Activated naive CD4-positive, alpha-beta T cell treated with anti-CD3 and anti-CD28 coated beads, Interleukin-2, amount 50 U/mL, for 24 hours (primary cell): ENCODE data around the gene ZNF223.

Experiments
- H3K27ac Mint-ChIP-seq: one replicate; pipeline ENCODE4 v1.8.0; 2021; ENCODE audit warnings: mild to moderate bottlenecking, mixed read lengths
- H3K27me3 Mint-ChIP-seq: one replicate; pipeline ENCODE4 v1.8.0; 2021; ENCODE audit warnings: mixed read lengths
- H3K36me3 Mint-ChIP-seq: one replicate; pipeline ENCODE4 v1.8.0; 2021; ENCODE audit warnings: mixed read lengths
- H3K4me1 Mint-ChIP-seq: one replicate; pipeline ENCODE4 v1.8.0; 2021; ENCODE audit warnings: mixed read lengths
- H3K4me3 Mint-ChIP-seq: one replicate; pipeline ENCODE4 v1.8.0; 2021; ENCODE audit warnings: mild to moderate bottlenecking, mixed read lengths
- H3K9me3 Mint-ChIP-seq: one replicate; pipeline ENCODE4 v1.8.0; 2021; ENCODE audit warnings: mixed read lengths

The ZNF223 gene

DNA sequence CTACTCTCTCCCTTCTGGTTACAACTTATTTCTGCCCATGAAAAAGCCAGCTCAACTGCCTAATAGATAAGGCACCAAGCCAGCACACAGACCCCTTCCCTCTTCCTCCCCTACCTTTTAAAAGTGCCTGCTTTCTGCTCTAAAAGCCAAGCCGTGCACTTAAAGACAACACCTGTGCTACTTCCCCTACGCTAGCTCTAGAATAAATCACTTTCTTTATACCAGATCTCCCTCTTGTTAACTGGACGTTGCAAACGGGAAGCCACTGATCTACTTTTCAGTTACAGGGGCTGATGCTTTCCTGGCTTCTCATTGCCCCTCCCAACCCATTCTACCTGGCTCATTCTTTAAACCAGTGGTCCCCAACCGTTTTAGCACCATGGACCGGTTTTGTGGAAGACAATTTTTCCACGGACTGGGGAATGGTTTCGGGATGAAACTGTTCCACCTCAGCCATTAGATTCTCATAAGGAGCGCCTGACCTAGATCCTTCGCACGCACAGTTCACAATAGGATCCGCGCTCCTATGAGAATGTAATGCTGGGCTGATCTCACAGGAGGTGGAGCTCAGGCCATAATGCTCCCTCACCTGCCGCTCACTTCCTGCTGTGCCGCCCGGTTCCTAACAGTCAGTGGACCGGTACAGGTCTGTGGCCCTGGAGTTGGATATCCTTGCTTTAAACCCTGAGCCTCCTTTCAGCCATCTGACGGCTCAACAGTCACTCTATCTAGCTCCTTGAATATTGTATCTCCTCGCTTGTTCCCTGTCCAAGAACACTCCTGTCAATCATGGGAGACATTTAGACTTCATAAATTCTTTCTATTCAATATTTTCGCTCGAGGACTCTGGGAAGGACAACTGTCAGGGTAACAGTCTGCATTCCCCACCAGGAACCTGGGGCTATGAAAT, 841 bp upstream of the ZNF223 start:
- H3K9me3 Mint-ChIP-seq = peaks cover 27% of the 10 kb centered on the region

DNA sequence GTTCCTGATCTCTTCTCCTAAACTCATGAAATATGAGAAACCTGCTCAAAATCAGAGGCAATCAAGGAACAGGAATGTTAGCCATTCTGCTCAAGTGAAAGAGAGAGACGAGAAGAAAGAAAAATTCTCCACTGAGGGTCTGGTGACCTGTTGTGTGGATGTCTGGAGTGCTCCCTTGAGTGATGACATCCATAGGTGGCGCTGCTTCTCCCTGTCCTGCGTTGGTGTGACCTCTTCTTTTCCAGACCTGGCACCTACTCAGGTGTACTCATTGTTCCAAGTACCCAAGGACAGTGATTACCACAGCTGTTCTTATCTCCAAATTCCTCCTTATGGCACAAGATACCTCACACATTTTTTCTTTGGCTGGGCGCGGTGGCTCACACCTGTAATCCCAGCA, 4.0 kb downstream of the ZNF223 start:
- H3K4me3 Mint-ChIP-seq = no peak overlapping the region
- no peak overlapping the region for H3K27ac Mint-ChIP-seq
- peaks cover 15% of the 10 kb centered on the region for H3K9me3 Mint-ChIP-seq
- peaks cover 38% of the 10 kb centered on the region for H3K4me1 Mint-ChIP-seq
- H3K27me3 Mint-ChIP-seq = no peaks in the 10 kb centered on the region
- H3K36me3 Mint-ChIP-seq = peaks cover 57% of the 10 kb centered on the region

More for the DNA sequence above, 841 bp upstream of the ZNF223 start:
- Mint-ChIP-seq H3K36me3 (peaks cover 29% of the 10 kb centered on the region), H3K27ac (peak overlapping the region; percentile 85), H3K4me3 (peak overlapping the region; percentile 90), H3K27me3 (peaks cover 2% of the 10 kb centered on the region), H3K4me1 (peaks cover 42% of the 10 kb centered on the region)

DNA sequence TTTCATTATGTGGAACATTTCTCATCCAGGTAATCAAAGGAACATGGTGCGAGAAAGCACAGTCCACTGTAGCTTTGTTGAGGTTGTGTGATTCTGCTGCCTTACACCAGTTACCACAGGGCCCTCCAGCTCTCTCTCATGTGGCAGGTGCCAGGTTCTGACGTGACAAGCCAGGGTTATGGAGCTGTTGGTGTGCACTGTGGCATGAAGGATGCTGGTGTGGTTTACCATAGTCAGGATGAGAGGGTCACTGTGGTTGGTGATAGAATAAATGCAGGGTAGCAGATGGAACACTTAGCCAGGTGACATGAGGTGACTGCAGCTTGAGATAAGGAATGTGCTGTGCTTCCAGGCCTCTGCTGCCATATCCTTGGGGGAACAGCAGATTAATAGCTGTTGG, 7.4 kb downstream of the ZNF223 start:
- Mint-ChIP-seq H3K27ac (no peak overlapping the region), H3K27me3 (no peaks in the 10 kb centered on the region), H3K4me1 (peaks cover 6% of the 10 kb centered on the region), H3K9me3 (peaks cover 16% of the 10 kb centered on the region), H3K4me3 (no peak overlapping the region), H3K36me3 (peaks cover 76% of the 10 kb centered on the region)

DNA sequence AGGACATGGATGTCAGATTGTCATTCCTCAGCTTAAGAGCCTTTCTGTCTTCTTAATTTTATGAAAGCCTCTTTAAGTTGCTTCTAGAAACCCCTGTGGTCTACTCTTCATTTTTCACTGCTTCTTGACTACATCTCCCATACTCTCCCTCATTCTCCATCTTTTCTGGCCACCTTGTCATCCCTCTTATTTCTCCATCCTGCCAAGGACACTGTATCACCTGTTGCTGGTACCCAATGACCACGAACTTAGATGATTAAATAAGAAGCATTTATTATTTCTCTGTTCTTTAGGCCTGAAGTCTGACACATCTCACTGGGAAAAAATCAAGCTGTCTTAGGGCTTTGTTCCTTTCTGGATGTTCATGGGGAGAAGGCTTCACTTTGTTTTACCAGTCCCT, 9.2 kb downstream of the ZNF223 start:
- peaks cover 73% of the 10 kb centered on the region for H3K36me3 Mint-ChIP-seq
- no peaks in the 10 kb centered on the region for H3K27me3 Mint-ChIP-seq
- H3K27ac Mint-ChIP-seq = no peak overlapping the region

DNA sequence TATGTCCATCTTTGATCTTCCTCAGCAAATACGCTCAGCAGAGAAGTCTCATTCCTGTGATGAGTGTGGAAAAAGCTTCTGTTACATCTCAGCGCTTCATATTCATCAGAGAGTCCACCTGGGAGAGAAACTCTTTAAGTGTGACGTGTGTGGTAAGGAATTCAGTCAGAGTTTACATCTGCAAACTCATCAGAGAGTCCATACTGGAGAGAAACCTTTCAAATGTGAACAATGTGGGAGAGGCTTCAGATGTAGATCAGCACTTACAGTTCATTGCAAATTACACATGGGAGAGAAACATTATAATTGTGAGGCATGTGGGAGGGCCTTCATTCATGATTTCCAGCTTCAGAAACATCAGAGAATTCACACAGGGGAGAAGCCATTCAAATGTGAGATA, 14.5 kb downstream of the ZNF223 start:
- Mint-ChIP-seq H3K27me3 (no peaks in the 10 kb centered on the region), H3K4me3 (no peak overlapping the region), H3K4me1 (peaks cover 5% of the 10 kb centered on the region), H3K27ac (no peak overlapping the region), H3K9me3 (peaks cover 45% of the 10 kb centered on the region), H3K36me3 (peaks cover 57% of the 10 kb centered on the region)

More for the DNA sequence above, 9.2 kb downstream of the ZNF223 start:
- Mint-ChIP-seq H3K9me3 (peaks cover 12% of the 10 kb centered on the region), H3K4me1 (no peaks in the 10 kb centered on the region), H3K4me3 (no peak overlapping the region)

DNA sequence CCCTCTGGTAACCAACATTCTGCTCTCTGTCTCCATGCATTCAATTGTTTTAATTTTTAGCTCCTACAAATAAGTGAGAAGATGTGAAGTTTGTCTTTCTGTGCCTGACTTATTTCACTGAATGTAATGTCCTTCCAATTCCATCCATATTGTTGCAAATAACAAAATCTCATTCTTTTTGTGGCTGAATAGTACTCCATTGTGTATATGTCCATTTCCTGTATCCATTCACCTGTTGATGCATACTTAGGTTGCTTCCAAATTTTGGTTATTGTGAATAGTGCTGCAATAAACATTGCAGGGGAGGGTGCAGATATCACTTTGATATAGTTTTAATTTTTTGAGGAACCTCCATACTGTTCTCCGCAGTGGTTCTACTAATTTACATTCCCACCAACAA, 17.6 kb downstream of the ZNF223 start:
- H3K4me1 Mint-ChIP-seq = peaks cover 23% of the 10 kb centered on the region
- no peak overlapping the region for H3K4me3 Mint-ChIP-seq
- H3K9me3 Mint-ChIP-seq = peaks cover 42% of the 10 kb centered on the region
- H3K27me3 Mint-ChIP-seq = no peaks in the 10 kb centered on the region
- H3K27ac Mint-ChIP-seq = no peak overlapping the region
- peaks cover 37% of the 10 kb centered on the region for H3K36me3 Mint-ChIP-seq

DNA sequence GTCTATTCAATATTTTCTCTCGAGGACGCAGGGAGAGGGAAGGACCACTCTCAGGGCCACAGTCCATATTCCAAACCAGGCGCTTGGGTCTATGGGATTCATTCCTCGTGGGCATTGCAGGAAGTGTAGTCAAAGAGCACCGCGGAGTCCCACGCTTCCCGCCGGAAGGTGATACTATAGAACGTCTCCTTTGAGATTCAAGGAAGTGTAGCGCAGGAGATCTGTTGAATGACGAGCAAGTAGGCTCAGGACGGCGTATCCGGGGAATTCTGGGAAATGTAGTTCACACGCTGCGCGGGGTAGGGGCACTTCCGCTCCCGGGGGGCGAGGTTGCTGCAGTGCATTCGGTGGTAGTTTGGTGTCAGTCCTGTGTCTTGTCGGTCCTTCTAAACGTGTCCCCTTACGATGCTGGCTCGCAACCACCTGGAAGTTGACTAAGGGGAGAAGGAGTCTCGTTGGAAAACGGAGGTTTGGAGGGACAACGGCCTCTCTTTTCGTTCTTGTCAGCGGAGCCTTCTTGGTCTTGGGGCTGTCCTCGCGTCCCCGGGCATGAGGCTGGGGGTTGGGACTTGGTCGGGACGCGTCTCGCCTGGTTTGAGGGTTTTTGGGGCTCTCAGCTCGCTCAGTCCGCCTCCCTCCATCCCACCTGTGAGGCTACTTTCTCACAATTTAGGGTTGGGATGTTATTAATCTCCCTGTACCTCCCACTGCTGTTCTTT, 20.1 kb downstream of the ZNF223 start, which contains the start of gene ZNF284:
ZNF284 (plus strand) TSS at position 336 of the 719 bp plus-strand sequence. CDS start 4,231 bp downstream, outside the sequence.
- Mint-ChIP-seq H3K27ac (peak within 1 kb of the TSS; percentile 87), H3K9me3 (peaks cover 31% of the 10 kb centered on the region), H3K4me3 (peak within 1 kb of the TSS; percentile 94), H3K4me1 (peaks cover 33% of the 10 kb centered on the region), H3K36me3 (peaks cover 28% of the 10 kb centered on the region), H3K27me3 (no peaks in the 10 kb centered on the region)

DNA sequence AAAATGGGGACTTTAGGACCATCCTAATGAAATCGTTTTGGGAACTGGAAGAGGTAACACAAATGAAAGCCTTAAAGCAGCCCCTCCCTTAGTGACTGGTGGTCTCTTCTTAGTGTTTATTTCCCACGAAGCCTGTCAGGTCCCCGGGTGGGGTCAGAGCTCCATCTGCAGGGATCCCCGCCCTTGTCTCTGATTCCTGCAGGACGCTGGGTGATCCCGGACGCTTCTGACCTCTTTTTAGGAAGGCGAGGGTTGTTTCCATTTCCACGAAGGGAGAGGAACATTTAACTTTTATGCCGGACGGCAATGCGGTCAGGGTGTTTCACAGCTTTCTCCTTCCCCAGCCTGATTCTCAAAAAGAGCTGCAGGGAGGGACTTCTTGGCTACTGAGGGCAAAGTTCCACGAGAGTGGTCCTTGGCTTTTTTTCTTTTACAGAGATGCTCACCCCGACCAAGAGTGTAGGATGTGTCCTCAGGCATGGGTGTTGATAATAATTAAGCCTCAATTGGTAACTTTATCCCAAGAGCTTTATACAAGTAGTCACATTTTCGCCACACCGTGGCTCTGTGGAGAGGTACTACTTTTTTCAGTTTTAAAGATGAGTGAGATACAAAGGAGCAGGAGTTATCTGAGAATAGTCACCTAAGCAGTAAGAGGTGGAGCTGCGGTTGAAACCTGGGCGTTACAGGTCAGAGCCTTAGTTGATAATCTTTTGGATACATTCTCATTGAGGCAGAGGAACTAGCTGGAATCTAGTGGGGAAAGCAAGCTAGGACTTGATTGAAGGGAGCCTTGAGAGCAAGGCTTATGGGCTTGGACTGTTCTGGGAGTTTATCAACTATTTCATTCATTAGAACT, 20.9 kb downstream of the ZNF223 start:
- Mint-ChIP-seq H3K9me3 (peaks cover 31% of the 10 kb centered on the region), H3K4me3 (peak overlapping the region; percentile 94), H3K4me1 (peaks cover 33% of the 10 kb centered on the region), H3K36me3 (peaks cover 29% of the 10 kb centered on the region), H3K27ac (peak overlapping the region; percentile 3), H3K27me3 (no peaks in the 10 kb centered on the region)

DNA sequence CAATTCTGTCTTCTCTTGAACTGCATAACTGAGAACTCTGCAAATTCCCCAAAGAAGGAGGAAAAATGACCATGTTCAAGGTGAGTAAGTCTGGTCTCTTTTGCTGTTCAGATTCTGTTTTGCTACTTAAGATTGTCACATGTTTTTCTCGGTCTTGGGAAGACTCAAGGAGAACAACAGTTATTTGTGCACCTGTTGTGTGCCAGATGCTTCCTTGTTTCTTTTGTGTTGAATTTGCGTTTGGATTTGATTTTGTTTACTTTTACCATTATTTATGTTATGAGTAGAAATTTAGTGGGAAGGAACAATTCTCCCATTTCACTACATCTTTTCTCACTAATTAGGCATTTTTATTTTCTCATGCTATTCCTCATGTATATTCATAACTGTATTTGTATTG, 24.5 kb downstream of the ZNF223 start:
- peaks cover 31% of the 10 kb centered on the region for H3K36me3 Mint-ChIP-seq
- no peaks in the 10 kb centered on the region for H3K27me3 Mint-ChIP-seq
- no peak overlapping the region for H3K4me3 Mint-ChIP-seq
- peaks cover 28% of the 10 kb centered on the region for H3K4me1 Mint-ChIP-seq
- no peak overlapping the region for H3K27ac Mint-ChIP-seq
- H3K9me3 Mint-ChIP-seq = peaks cover 5% of the 10 kb centered on the region

DNA sequence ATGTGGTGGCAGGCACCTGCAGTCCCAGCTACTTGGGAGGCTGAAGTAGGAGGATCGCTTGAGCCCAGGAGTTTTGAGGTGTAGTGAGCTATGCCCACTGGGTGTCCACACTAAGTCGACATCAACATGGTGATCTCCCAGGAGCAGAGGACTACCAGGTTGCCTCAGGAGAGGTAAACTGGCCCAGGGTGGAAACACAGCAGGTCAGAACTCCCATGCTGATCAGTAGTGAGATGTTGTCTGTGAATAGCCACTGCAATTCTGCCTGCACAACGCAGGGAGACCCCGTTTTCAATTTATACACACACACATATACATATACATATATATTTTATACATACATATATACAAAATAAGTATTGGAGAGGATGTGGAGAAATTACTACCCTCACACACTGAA, 40.3 kb downstream of the ZNF223 start:
- Mint-ChIP-seq H3K27ac (no peak overlapping the region), H3K4me1 (peaks cover 18% of the 10 kb centered on the region), H3K36me3 (peaks cover 11% of the 10 kb centered on the region), H3K27me3 (no peaks in the 10 kb centered on the region), H3K4me3 (no peak overlapping the region), H3K9me3 (no peaks in the 10 kb centered on the region)

DNA sequence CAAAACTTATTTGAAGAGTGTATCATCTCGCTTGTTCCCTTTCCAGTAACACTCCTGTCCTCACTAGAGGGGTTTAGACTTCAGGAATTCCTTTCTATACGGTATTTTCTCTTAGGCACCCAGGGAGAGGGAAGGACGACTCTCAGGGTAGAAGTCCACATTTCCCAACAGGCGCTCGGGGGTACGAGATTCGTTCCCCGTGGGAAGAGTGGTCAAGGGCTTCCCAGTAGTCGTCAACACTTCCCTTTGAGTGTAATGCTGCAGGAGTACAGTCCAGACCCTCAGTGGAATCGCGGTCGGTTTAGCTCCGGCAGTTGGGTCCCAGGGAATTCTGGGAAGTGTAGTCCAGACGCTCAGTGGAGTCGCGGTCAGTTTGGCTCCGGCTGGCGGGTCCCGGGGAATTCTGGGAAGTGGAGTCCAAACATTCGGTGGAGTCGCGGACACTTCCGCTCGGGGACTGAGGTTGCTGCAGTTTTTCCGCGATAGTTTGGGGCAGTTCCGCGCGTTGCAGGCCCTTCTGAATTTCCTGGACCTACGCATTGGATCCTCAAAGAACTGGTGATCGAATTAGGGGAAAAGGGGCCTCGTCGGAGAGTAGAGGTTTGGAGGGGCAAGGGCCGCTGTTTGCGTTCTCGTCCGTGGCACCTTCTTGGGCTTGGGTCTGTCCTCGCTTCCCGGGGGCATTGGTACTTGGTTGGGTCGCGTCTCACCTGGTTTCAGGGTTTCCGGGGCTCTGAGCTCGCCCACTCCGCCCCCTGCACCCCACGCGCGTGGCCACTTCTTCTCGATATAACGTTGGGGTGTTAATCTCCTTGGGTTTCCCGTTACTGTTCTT, 42.3 kb downstream of the ZNF223 start, which contains the start of gene ZNF224:
ZNF224 (plus strand) TSS at position 431 of the 835 bp plus-strand sequence. CDS start 3,513 bp downstream, outside the sequence.
- peak within 1 kb of the TSS; percentile 83 for H3K4me3 Mint-ChIP-seq
- H3K27ac Mint-ChIP-seq = peak within 1 kb of the TSS; percentile 85
- no peaks in the 10 kb centered on the region for H3K27me3 Mint-ChIP-seq
- H3K4me1 Mint-ChIP-seq = peaks cover 29% of the 10 kb centered on the region
- peaks cover 5% of the 10 kb centered on the region for H3K9me3 Mint-ChIP-seq
- peaks cover 19% of the 10 kb centered on the region for H3K36me3 Mint-ChIP-seq

DNA sequence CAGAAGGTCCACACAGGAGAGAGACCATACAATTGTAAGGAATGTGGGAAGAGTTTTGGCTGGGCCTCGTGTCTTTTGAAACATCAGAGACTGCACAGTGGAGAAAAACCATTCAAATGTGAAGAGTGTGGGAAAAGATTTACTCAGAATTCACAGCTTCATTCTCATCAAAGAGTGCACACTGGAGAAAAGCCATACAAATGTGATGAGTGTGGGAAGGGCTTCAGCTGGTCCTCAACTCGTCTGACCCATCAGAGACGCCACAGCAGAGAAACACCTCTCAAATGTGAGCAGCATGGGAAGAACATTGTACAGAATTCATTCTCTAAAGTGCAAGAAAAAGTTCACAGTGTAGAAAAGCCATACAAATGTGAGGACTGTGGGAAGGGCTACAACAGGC, 55.9 kb downstream of the ZNF223 start:
- H3K36me3 Mint-ChIP-seq = peaks cover 57% of the 10 kb centered on the region
- H3K27me3 Mint-ChIP-seq = no peaks in the 10 kb centered on the region
- no peak overlapping the region for H3K27ac Mint-ChIP-seq
- H3K4me1 Mint-ChIP-seq = peaks cover 7% of the 10 kb centered on the region
- H3K9me3 Mint-ChIP-seq = peaks cover 34% of the 10 kb centered on the region
- H3K4me3 Mint-ChIP-seq = no peak overlapping the region

DNA sequence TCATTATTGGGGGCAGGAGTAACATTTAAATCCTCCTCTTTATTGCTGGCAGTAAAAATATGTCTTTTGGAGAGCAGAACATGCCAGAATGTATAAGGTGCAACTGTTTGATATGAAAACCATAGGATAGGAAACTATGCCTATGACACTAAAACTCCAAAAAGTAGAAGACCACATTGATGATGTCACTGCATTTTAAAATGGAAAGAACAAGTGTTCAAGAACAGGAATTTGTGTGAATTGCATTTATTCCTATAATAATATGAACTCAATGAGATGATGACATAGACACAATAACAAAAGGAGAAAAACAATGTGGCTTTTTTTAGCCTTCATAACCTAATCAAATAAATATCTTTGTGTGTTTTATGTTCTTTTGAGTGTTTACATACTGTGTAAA, 57.6 kb downstream of the ZNF223 start:
- peaks cover 17% of the 10 kb centered on the region for H3K4me1 Mint-ChIP-seq
- H3K36me3 Mint-ChIP-seq = peaks cover 42% of the 10 kb centered on the region
- H3K27me3 Mint-ChIP-seq = no peaks in the 10 kb centered on the region
- H3K27ac Mint-ChIP-seq = no peak overlapping the region
- H3K9me3 Mint-ChIP-seq = peaks cover 27% of the 10 kb centered on the region
- H3K4me3 Mint-ChIP-seq = no peak overlapping the region

DNA sequence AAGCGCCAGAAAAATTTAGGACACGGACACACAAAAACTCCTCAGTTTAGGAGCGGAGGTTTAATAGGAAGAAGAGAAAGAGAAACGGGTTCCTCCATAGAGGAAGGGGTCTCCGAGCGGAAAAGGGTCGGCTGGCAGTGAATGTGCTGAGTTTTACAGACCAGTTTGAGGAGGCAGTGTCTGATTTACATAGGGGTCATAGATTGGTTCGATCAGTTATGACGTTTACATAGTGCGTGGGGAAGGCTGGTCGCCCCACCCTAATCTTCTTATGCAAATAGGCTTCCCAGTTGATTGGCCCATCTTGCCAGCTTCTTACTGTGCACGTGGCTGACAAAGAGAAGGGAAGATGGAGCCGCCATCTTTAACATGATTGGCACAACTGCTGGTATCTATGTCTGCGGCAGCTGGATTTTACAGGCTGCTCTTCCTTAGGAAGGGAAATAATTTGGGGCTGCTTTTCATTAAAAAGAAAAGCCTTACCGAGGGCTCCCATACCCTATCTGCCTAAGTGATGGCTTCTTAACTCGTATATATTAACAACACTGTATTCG, 60.2 kb downstream of the ZNF223 start:
- Mint-ChIP-seq H3K36me3 (peaks cover 27% of the 10 kb centered on the region), H3K9me3 (peaks cover 22% of the 10 kb centered on the region), H3K4me1 (peaks cover 31% of the 10 kb centered on the region), H3K4me3 (peak overlapping the region; percentile 98), H3K27me3 (no peaks in the 10 kb centered on the region), H3K27ac (no peak overlapping the region)
